Measurements from ENCODE around the gene APOA4.

GRCh38 chr11:116793772-116794097 lies 29.4 kb downstream of the APOA4 start:
- TF ChIP-seq, protein P1, sequence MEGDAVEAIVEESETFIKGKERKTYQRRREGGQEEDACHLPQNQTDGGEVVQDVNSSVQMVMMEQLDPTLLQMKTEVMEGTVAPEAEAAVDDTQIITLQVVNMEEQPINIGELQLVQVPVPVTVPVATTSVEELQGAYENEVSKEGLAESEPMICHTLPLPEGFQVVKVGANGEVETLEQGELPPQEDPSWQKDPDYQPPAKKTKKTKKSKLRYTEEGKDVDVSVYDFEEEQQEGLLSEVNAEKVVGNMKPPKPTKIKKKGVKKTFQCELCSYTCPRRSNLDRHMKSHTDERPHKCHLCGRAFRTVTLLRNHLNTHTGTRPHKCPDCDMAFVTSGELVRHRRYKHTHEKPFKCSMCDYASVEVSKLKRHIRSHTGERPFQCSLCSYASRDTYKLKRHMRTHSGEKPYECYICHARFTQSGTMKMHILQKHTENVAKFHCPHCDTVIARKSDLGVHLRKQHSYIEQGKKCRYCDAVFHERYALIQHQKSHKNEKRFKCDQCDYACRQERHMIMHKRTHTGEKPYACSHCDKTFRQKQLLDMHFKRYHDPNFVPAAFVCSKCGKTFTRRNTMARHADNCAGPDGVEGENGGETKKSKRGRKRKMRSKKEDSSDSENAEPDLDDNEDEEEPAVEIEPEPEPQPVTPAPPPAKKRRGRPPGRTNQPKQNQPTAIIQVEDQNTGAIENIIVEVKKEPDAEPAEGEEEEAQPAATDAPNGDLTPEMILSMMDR (IDR thresholded peaks at IDR 0.05; ENCODE audit: borderline replicate concordance, extremely low read depth, low read length, poor library complexity, severe bottlenecking): no peak
- no peak for TF ChIP-seq EZH2 (IDR thresholded peaks at IDR 0.05; ENCODE audit: borderline replicate concordance, low read depth, low read length, severe bottlenecking)

All from DND-41 (cell line).